GM18526 (cell line): Measurements from ENCODE around the gene CCDC13.

Experiments
- POLR2A ChIP-seq: IDR thresholded peaks from 3 replicates; pipeline ENCODE4 v1.6.1; 2011; ENCODE audit not compliant: insufficient read length; ENCODE audit errors: extremely low read depth

CCDC13 gene

DNA sequence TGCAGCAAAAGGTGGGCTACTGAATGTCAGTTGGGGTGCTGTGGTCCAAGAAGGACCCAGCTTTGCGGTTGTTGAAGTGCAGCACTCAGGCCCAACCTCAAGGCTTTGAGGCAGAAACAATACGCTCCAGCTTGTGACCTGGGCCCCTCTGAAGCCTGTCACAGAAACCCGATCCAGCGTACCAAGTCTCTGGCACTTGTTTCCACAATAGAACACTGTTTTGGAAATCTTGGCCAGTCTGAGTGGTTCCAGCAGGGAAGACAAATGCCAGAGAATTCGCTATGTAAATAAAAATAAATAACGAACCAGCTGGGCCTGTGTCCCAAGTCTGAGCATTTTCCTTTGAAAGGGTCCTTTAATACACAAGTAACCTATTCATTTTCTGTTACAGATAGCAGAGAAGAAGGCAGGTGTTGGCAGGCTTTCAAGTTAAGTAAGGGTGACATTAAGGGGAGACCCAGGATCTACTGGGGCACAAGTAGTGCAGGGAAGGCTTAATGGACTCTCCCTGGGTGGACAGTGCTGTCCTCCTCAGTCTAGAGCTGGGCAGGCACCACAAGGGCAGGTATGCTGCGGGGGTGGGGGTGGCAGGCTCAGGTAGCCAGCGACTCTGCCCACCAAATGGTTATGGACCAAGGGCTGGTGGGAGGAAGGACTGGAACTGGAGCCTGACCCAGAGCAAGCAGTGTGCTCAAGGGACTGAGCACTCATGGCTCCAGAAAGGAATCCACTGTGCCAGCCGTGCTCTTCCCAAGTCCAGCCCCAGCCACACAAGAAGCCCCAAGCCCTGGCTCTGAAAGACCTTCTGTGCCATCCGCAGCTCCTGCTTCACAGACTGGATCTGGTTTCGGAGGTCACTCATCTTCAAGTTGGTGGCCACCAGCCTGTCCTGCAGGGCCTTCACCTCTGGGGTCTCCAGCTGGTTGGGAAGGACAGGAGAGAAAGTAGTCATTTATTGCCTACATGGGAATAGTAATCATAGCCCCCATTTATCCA lies 26.3 kb downstream of the CCDC13 start:
- no peak for TF ChIP-seq POLR2A

DNA sequence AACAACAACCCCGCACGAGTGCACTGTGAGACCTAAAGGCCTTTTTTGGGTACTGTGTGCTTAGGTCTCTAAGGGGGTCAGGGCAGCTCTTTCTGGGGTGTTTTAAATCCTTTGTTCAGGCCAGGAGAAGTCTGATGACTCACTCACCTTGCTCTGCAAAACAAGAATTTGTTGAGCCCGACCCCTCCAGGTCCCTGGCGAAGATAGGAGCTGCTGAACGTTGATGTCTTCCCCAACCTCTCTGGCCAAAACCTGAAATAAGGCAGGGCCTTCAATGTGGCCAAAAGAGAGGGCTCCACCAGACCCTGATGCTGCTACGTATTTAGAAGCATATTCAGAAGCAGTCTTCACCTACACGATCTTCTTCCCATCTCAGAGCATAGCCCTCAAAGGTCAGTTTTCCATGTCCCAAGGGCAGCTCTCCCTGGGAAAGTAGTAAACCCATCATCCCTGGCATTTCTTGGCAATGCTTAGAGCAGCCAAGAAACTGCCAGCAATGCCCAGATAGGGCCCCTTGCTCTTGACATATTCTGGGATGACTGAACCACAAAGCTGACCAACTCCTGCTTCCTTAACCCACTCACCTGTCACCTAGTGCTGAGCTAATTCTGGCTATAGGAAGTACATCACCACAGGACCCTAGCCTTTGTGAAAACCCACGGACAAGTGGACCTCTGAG lies 27.1 kb downstream of the CCDC13 start:
- no peak for TF ChIP-seq POLR2A

DNA sequence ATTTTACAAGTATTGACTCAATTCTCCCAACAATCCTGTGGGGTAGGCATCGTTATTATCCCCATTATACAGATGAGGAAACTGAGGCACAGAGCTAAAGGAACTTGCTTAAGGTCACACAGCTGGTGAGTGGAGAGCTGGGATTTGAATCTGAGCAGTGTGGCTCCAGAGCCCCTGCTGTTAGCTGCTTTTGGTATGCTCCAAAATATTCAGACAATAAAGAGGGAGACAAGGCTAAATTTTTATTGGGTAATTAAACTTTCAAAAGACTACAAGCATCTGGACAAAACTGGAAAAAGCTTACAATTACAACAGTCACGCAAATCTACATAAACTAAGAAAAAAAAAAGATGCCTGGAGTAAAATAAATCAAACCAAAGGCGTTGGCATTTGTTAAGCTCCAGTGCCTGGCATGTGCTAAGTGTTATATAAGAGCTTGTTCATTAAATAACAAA lies 27.7 kb downstream of the CCDC13 start:
- no peak for TF ChIP-seq POLR2A

DNA sequence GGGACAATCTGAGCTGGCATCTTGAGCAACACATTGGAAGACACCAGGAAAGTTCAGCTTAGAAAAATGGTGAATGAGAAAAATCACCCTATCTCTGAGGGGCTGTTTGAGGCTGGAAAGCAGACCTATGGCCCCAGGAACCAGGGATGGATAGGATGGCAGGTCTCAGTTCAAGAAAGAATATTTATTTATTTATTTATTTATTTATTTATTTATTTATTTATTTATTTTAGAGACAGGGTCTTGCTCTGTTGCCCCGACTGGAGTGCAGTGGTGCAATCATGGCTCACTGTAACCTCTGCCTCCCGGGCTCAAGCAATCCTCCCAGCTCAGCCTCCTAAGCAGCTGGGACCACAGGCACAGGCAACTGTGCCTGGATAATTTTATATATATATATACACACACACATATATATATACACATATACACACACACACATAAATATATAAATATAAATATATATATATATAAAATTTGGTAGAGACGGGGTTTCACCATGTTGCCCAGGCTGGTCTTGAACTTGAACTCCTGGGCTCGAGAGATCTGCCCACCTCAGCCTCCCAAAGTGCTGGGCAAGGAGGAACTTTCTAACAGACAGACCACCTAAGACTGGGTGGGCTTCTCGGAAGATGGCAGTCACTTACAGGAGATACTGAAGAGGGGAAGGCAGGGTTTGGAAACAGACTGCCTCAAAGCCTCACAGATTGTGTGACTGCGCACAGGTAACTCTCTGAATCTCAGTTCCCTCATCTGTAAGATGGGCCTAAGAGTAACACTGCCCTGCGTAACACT lies 29.7 kb downstream of the CCDC13 start:
- no peak for TF ChIP-seq POLR2A

DNA sequence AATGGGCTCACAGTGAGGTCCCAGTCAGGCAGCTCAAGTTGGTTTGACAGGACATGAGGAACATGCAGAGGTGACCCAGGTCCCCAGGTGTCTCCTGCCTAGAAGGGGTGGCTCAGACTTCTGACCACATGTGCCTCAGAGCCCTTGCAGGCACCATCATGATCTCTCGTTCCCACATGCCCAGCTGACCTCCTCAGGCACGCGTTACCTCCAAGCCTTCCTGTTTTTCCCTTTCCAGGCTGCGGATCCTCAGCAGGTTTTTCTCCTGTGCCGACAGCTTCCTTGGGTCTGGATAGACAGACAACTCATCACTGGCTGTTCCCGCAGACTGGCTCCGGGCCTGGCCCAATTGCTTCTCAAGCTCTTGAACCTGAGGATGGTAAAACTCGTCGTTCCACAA lies 30.4 kb downstream of the CCDC13 start:
- TF ChIP-seq POLR2A: no peak

DNA sequence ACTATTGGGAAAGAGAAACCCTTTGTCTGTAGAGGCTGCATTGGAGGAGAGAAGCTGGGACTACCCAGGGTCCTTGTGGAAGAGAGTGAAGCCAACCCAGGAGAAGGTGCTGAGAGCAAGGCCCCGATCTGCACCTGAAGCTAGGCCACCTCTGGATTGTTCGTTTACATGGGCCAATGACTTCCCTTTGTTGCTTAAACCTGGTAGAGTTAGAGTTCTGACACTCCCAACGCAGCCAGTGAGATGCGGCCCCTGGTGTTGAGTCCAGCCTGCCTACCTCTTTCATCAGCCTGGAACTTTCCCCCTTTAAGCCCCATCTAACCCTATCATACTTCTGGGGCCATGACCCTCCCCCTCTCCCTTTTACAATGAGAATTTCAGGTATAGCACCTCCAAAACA lies 30.8 kb downstream of the CCDC13 start:
- no peak for TF ChIP-seq POLR2A

DNA sequence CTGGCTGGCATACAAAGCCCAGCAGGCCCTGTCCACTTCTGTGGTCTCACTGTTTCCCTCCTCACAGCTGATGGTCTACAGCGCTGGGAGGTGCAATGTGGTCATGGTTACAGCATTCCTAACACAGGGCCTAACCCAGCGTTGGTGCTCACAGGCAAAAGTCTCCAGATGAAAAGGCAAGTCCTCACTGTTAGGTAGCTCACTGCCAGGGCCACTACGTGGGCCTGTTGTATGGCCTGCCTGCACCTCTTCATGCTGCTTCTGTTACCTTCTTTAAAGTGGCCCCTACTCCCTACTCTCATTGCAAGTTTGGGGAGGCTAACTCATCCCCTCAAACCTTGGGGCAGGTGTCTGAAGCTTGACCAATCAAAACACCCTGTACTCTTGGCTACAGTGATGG lies 31.3 kb downstream of the CCDC13 start:
- no peak for TF ChIP-seq POLR2A

DNA sequence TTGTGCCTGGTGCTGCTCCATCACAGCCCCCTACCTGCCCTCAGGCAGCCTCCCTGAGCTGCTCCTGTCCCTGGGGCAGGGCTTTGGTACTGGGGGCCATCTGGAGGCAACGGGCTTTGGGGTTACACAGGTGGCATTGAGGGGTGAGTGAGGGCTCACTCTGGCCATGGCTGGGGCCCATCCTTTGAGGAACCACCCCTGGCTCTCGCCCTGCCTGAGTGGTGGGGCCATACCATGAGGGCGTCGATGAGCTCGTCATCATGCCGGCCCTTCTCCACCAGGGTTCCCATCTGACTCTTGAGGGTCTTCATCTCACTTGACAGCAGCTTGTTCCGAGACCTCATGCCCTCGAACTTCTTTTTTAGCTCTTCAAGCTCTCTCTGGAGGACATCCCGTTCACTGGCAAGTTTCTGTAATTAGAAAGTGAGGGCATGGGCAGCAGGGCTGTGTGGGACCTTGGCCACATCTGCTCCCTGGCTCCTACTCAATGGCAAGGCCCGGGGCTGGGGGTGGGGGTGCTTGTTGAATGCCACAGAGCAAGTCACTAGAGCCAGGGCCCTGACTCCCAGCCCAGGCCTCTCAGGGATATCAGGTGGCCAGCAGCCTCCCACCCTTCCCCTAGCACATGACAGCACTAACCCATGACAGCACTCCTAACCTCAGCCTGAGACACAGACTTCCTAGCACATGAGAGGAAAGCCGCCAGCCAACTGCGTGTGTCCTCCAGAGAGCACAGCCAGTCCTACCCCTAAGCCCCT lies 33.5 kb downstream of the CCDC13 start:
- no peak for TF ChIP-seq POLR2A

DNA sequence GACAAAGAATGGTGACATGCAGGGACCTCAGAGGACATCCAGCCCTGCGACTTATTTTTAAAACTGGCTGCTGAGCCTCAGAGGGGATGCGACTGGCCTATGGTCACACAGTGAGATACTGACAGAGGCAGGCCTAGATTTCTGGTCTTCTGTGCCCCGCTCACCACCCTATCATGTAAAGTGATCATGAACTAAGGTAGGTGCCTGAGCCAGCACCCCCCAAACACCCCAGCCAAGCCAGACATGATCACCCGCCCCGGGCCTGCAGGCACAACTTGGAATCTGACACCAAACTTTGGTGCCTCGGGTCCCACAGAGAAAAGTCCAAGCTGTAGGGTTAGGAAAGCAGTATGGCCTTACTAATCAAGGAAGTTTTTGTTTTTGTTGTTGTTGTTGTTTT lies 36.5 kb downstream of the CCDC13 start:
- no peak for TF ChIP-seq POLR2A

DNA sequence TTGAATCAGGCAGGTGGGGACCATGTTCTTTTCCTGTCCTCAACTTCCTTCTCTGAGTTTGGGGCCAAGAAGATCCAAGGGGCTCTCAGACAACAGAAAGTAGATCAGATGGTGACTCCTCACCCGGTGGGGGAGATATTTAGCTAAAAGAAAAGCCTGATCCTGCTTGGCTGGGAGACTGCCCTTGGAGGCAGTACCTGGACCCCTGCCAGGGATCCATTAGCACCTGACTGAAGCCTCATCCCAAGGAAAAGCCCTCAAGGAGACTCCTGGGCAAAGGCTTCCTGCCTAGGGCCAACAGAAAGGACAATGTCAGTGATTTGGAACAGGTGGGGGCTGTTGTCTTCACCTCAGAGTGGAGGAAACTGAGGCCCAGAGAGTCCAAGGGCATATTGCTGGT lies 37.0 kb downstream of the CCDC13 start:
- TF ChIP-seq POLR2A: no peak

DNA sequence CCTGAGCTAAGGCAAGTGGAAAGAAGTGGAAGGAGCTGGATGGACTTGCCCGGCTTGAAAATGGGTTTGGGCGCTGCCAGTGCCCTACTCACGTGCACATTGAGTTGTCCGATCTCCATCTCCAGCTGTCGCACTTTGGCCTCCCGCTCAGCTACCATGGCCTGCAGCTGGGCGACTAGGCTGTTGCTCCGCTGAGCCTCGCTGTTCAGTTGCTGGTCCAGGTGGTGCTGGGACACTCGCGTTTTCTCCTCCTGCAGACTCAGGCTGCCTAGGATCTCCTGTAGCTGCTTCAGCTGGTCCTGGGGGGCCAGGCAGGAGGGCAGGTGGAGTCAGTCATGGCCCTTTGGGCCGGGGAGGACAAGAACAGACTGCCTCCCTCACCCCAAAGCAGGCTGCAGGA lies 37.4 kb downstream of the CCDC13 start:
- no peak for TF ChIP-seq POLR2A

DNA sequence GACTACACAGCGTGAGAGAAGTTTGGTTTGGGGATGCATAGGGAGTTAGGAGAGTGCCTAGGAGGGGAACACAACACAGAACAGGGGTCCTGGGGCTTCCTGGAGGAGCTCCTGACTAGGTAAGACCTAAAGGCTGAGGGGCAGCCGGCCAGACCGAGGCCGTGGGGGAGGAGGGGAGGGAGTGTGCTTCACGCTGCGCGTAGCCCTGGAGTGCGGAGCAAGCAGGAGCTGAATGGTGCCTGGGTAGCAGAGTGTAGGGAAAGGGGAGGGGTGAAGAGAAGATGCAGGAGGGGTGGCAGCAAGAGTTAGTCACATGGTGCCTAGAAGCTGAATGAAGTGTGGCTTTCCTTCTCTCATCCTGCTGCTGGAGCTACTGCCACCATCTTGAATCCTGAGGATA lies 38.0 kb downstream of the CCDC13 start:
- no peak for TF ChIP-seq POLR2A

DNA sequence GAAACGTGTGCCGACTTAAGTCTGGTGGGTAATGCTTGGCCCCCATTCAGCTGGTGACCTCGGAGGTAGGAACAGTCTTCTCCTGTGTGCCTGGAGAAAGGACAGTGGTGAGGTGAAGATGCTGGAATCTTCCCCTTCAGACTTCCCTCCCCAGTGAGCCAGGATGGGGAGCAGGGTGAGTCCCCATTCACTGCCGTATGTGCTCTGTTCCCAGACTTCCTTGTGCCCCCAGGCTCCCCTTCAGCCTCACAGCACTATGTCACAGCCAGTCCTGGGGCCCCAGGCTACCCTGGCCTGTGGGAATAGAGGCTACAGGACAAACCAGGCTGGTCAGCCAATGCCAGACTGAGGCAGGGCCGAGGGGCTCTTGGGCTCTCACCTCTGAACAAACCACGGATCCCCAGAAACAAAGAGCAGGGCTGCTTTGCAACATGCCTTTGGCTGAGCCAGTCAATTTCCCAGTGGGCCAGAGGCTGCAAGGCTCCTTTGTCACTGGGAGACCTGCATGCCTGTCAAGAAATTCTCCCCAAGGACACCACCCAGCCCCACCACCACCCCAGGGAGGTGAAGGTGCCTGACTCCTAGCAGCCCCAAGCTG lies 38.7 kb downstream of the CCDC13 start:
- TF ChIP-seq POLR2A: no peak

DNA sequence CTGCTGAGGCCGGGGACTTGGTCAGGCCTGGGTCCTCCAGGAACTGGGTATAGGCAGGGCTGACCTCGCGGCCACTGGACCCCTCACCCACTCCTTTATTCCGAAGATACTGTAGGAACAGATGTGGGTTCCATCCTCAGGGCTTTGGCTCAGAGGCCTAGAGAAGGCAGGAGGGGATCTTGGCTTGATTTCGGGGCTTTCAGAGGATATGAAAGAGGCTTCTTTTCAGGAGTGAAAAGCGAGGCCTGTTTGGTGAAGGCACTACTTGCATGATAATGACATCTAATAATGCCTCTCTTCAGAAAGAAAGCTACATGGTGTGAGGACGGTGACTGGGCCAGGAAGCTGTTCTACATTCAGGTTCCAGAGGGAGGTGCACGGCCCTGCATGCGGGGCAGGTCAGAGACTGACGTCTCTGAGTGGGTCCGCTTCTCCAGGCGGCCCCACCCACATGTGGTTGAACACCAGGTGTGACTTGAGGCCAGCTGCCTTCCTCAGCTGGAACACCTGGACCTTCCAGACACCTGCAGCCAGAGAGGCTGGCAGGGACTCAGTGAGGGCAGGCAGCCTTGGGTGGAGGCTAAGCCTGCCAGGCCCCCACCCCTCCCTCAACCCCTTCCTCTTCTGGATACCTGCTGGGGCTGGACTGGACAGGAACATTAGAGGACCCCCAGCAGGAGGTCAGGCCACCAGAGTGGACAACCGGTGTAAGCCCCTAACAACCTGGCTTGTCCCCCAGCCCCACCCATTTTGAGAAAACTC lies 39.4 kb downstream of the CCDC13 start:
- no peak for TF ChIP-seq POLR2A
